Nephron (organoid): Measurements from ENCODE around the gene RUVBL1.
"Not testable (repeated sequence)": the region's sequence is repeated elsewhere in the genome, so short reads cannot be mapped to it uniquely, and the experiment has no call there.

Source experiments
- H3K27ac Mint-ChIP-seq, 3 experiments: 2 replicates each; pipeline ENCODE4 v1.8.0; 2020; ENCODE audit warnings: mixed read lengths in 3 of 3, mild to moderate bottlenecking in 2 of 3, moderate library complexity in 1 of 3
- H3K27me3 Mint-ChIP-seq: 2 replicates; pipeline ENCODE4 v1.8.0; 2021; ENCODE audit warnings: low read depth, mild to moderate bottlenecking, moderate library complexity, mixed read lengths
- H3K36me3 Mint-ChIP-seq: 2 replicates; pipeline ENCODE4 v1.8.0; 2020; ENCODE audit warnings: low read depth, mixed read lengths
- H3K4me1 Mint-ChIP-seq: 2 replicates; pipeline ENCODE4 v1.8.0; 2020; ENCODE audit warnings: mixed read lengths
- H3K4me3 Mint-ChIP-seq, 3 experiments: 2 replicates each; pipeline ENCODE4 v1.8.0; 2020; ENCODE audit warnings: mild to moderate bottlenecking in 3 of 3, mixed read lengths in 3 of 3, moderate library complexity in 2 of 3
- H3K9me3 Mint-ChIP-seq: 2 replicates; pipeline ENCODE4 v1.8.0; 2020; ENCODE audit warnings: mixed read lengths
- TF ChIP-seq, protein P1 (sequence below), 3 experiments: fragments of 200-600 bp; sonication (generic); IDR thresholded peaks; one replicate each; pipeline ENCODE4 v1.5.0; 2021; ENCODE audit warnings: antibody characterized with exemption in 3 of 3; ENCODE audit not compliant: unreplicated experiment in 3 of 3

RUVBL1 gene

DNA sequence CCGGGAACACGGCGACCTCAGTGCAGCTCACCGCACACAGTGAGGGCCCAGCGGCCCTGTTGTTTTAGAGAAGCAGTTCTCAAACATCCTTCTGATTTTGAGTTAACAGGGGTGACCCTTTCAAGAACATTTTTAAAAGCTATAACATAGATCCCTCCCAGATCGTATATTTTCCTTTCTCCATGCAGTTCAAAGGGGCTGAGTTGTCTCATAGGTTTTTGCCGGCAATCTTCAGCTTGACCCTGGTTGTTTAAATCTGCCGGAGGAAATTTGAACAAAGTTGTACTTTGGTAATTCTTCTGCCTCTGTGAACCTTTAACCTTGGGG lies 44.0 kb upstream of the RUVBL1 start:
- peak overlapping the region; percentile 18 to 35 (median 19) for H3K4me3 Mint-ChIP-seq
- H3K27me3 Mint-ChIP-seq, result no peaks in the 10 kb centered on the region
- H3K4me1 Mint-ChIP-seq, result peaks cover 32% of the 10 kb centered on the region
- no peaks in the 10 kb centered on the region for H3K9me3 Mint-ChIP-seq
- peaks cover 4% of the 10 kb centered on the region for H3K36me3 Mint-ChIP-seq
- peak overlapping the region; percentile 87 to 92 (median 92) for H3K27ac Mint-ChIP-seq
- TF ChIP-seq, protein P1, sequence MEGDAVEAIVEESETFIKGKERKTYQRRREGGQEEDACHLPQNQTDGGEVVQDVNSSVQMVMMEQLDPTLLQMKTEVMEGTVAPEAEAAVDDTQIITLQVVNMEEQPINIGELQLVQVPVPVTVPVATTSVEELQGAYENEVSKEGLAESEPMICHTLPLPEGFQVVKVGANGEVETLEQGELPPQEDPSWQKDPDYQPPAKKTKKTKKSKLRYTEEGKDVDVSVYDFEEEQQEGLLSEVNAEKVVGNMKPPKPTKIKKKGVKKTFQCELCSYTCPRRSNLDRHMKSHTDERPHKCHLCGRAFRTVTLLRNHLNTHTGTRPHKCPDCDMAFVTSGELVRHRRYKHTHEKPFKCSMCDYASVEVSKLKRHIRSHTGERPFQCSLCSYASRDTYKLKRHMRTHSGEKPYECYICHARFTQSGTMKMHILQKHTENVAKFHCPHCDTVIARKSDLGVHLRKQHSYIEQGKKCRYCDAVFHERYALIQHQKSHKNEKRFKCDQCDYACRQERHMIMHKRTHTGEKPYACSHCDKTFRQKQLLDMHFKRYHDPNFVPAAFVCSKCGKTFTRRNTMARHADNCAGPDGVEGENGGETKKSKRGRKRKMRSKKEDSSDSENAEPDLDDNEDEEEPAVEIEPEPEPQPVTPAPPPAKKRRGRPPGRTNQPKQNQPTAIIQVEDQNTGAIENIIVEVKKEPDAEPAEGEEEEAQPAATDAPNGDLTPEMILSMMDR (IDR thresholded peaks at IDR 0.05; ENCODE audit: unreplicated experiment in 3 of 3), result no peak

DNA sequence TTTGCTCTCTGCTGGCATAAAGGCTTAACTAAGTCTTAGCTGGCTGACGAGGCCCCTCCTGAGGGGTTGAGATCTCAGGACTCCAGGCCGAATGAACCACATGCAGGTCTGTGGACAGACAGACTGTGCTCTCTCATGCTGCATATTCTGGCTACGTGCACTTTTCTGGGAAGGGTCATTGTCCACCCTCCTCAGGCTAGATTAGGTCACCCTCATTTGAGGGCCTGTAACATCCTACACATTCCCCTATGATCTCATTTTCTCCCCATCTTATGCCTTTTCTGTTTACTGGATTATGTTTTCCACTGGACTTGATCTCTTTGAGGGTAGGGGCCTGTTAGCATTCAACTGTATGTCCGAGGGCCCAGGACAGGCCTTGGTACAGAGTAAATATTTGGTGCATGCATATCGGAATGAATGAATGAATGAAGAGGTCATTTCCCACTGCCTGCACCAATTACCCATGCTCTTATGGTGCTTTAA lies 43.4 kb upstream of the RUVBL1 start:
- H3K4me3 Mint-ChIP-seq, result no peak overlapping the region
- no peaks in the 10 kb centered on the region for H3K27me3 Mint-ChIP-seq
- H3K36me3 Mint-ChIP-seq, result peaks cover 4% of the 10 kb centered on the region
- TF ChIP-seq, protein P1 (IDR thresholded peaks at IDR 0.05; ENCODE audit: unreplicated experiment in 3 of 3), result no peak
- H3K9me3 Mint-ChIP-seq, result no peaks in the 10 kb centered on the region
- peaks cover 32% of the 10 kb centered on the region for H3K4me1 Mint-ChIP-seq
- peak overlapping the region; percentile 87 to 92 (median 92) for H3K27ac Mint-ChIP-seq

DNA sequence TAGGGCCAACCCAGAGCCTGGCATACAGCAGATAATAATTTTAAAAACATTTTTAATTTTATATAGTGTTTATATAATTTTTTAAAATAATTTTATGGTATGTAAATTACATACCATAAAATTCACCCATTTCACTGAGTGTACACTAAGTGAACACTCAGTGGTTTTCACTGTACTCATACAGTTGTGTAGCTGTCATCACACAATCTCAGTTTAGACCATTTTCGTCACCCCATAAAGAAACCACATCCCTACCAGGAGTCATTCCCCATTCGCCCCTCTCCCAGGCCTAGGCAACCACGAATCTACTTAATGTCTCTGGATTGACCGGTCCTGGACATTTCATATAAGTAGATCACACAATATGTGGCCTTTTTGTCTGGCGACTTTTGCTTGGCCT lies 39.8 kb upstream of the RUVBL1 start:
- H3K4me1 Mint-ChIP-seq, result peaks cover 20% of the 10 kb centered on the region
- peaks cover 19% of the 10 kb centered on the region for H3K36me3 Mint-ChIP-seq
- no peak overlapping the region for H3K4me3 Mint-ChIP-seq
- no peak overlapping the region for H3K27ac Mint-ChIP-seq
- TF ChIP-seq, protein P1 (IDR thresholded peaks at IDR 0.05; ENCODE audit: unreplicated experiment in 3 of 3), result no peak
- peaks cover 4% of the 10 kb centered on the region for H3K27me3 Mint-ChIP-seq
- peaks cover 7% of the 10 kb centered on the region for H3K9me3 Mint-ChIP-seq

DNA sequence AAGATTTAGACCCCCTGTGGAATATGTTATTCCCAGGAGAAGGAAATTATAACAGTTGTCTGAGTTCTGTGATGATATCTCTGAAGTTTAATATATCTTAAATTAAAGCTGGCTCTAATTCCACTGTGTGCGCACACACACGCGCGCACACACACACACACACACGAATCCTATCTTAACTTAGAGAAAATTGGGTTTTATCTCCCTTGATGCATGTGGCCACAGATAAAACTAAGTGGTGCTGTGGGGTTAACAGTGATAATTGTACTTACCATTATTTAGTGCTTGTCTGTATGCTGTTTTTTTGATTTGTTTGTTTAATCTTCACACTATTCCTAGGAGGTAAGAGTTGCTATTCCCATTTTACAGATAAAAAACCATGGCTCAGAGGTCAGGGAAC lies 37.0 kb upstream of the RUVBL1 start:
- Mint-ChIP-seq H3K4me1 (no peaks in the 10 kb centered on the region), H3K36me3 (peaks cover 42% of the 10 kb centered on the region)
- TF ChIP-seq, protein P1 (IDR thresholded peaks at IDR 0.05; ENCODE audit: unreplicated experiment in 3 of 3), result no peak

DNA sequence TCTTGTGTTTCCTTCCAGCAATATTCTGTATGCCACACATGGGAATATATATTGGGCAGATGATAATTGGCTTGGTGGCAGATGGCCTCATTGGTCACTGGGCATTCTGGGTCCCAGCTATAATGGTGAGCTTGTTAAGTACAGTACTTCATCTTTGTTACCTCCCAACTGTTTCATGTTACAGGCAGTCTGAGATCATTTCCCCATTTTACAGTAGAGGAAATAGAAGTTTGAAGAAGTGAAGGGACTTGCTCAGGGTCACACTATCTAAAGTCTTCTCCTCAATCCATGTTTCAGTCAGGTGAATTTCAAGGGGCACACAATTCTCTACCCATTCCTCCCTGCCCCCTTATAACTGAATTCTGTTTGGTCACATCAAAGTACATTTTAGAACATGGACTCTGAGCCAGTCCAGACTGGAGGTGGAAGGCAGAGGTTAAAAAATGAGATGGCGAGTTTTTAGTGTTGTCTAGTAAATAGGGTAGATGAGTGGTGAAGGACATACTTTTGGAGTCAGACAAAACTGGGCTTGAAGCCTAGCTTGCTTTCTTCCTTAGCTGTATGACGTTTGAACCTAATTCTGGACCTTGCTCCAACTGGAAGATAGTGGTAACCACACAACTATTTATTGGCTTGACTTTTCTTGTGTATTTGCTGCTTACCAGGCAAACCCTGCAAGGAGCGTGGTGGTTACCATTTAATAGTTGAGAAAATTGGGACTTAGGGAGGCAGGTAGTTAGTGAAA lies 32.2 kb upstream of the RUVBL1 start:
- peak overlapping the region; percentile 13 to 35 (median 14) for H3K4me3 Mint-ChIP-seq
- peaks cover 5% of the 10 kb centered on the region for H3K4me1 Mint-ChIP-seq
- peaks cover 46% of the 10 kb centered on the region for H3K36me3 Mint-ChIP-seq
- peaks cover 21% of the 10 kb centered on the region for H3K9me3 Mint-ChIP-seq
- H3K27ac Mint-ChIP-seq, result no peak overlapping the region
- H3K27me3 Mint-ChIP-seq, result peaks cover 4% of the 10 kb centered on the region
- TF ChIP-seq, protein P1 (IDR thresholded peaks at IDR 0.05; ENCODE audit: unreplicated experiment in 3 of 3), result no peak

More for the DNA sequence above, 37.0 kb upstream of the RUVBL1 start:
- H3K4me3 Mint-ChIP-seq, result no peak overlapping the region
- H3K9me3 Mint-ChIP-seq, result peaks cover 21% of the 10 kb centered on the region
- H3K27ac Mint-ChIP-seq, result no peak overlapping the region
- H3K27me3 Mint-ChIP-seq, result peaks cover 4% of the 10 kb centered on the region

DNA sequence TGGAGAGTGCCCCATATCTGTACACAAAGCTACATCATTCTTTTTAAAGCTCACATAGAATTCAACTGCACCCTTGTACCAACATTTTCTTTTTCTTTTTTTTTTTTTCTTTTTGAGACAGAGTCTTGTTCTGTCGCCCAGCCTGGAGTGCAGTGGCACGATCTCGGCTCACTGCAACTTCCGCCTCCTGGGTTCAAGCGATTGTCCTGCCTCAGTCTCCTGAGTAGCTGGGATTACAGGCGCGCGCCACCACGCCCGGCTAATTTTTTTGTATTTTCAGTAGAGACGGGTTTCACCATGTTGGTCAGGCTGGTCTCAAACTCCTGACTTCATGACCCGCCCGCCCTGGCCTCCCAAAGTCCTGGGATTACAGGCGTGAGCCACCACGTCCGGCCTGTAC lies 30.7 kb upstream of the RUVBL1 start:
- peak overlapping the region; percentile 91 to 94 (median 92) for H3K4me3 Mint-ChIP-seq
- H3K27me3 Mint-ChIP-seq, H3K4me1 Mint-ChIP-seq: not testable (repeated sequence)
- H3K27ac Mint-ChIP-seq, result peak overlapping the region; percentile 62 to 94 (median 88)
- H3K36me3 Mint-ChIP-seq, result peaks cover 40% of the 10 kb centered on the region
- peaks cover 17% of the 10 kb centered on the region for H3K9me3 Mint-ChIP-seq
